Gastroesophageal sphincter (tissue), 4 donors: ENCODE results near the gene PER3. TPM values are rescaled to one million over a fixed set of nuclear protein-coding genes. Genes with fewer than 3 reads are reported as not detected.

Experiments used
- ATAC-seq: fragments of 150-250 bp; one replicate; pipeline ENCODE4 v1.9.1; 2016; ENCODE audit warnings: mild to moderate bottlenecking, moderate library complexity
- H3K27ac ChIP-seq, 4 donors: fragments of 200-600 bp; sonication (generic) in 3 of 4; 1 replicate in 3 of 4; 2 replicates in 1 of 4; pipeline ENCODE4 v1.5.1; 2016 to 2019
- H3K27me3 ChIP-seq: fragments of 200-600 bp; sonication (generic); one replicate; pipeline ENCODE4 v1.5.1; 2019
- H3K36me3 ChIP-seq, 2 donors: fragments of 200-600 bp; sonication (generic); one replicate each; pipeline ENCODE4 v1.5.1; 2019; ENCODE audit warnings: control low read depth in 1 of 2
- H3K4me1 ChIP-seq, 3 donors: fragments of 200-600 bp; sonication (generic); 1 replicate in 2 of 3; 2 replicates in 1 of 3; pipeline ENCODE4 v1.5.1; 2016 to 2019; ENCODE audit warnings: control low read depth in 2 of 3
- H3K4me3 ChIP-seq, 2 donors: fragments of 200-600 bp; sonication (generic); one replicate each; pipeline ENCODE4 v1.5.1; 2019; ENCODE audit warnings: mild to moderate bottlenecking in 1 of 2, moderate library complexity in 1 of 2
- H3K9me3 ChIP-seq, 3 donors: fragments of 200-600 bp; sonication (generic); one replicate each; pipeline ENCODE4 v1.5.1; 2017 to 2019; ENCODE audit warnings: control low read depth in 2 of 3
- EP300 ChIP-seq: sonication (generic); formaldehyde crosslinking; IDR thresholded peaks from one replicate; pipeline ENCODE4 v1.6.1; 2017; ENCODE audit warnings: antibody characterized with exemption, mild to moderate bottlenecking
- POLR2A ChIP-seq, 2 donors: fragments of 450-650 bp; IDR thresholded peaks; one replicate each; pipeline ENCODE4 v1.6.1; 2017; ENCODE audit warnings: antibody characterized with exemption in 2 of 2, mild to moderate bottlenecking in 2 of 2, moderate library complexity in 1 of 2
- POLR2AphosphoS5 ChIP-seq: sonication (generic); formaldehyde crosslinking; IDR thresholded peaks from one replicate; pipeline ENCODE4 v1.6.1; 2017; ENCODE audit warnings: antibody characterized with exemption
- WGBS, 2 donors: methylation state at CpG; one replicate each; pipeline ENCODE4 v1.1.5; 2018; ENCODE audit warnings: low coverage in 1 of 2; 5-methylcytosine and 5-hydroxymethylcytosine counted together
- total RNA-seq, 4 donors: library from RNA; depleted of rRNA; stranded (reverse); fragments of >200 nt; gene quantifications; one replicate each; pipeline ENCODE4 v1.1.0, GENCODE V29; 2016
- TF ChIP-seq, protein P1 (sequence below), 4 experiments: fragments of 200-600 bp in 2 of 4; fragments of 450-650 bp in 2 of 4; sonication (generic) in 1 of 4; IDR thresholded peaks; one replicate each; pipeline ENCODE4 v1.5.1; 2017 to 2019; ENCODE audit warnings: antibody characterized with exemption in 4 of 4, mild to moderate bottlenecking in 2 of 4, moderate library complexity in 2 of 4

Gene PER3
- total RNA-seq: 10 to 100 TPM; 26.8 to 73.2 (median 43.4) TPM

DNA sequence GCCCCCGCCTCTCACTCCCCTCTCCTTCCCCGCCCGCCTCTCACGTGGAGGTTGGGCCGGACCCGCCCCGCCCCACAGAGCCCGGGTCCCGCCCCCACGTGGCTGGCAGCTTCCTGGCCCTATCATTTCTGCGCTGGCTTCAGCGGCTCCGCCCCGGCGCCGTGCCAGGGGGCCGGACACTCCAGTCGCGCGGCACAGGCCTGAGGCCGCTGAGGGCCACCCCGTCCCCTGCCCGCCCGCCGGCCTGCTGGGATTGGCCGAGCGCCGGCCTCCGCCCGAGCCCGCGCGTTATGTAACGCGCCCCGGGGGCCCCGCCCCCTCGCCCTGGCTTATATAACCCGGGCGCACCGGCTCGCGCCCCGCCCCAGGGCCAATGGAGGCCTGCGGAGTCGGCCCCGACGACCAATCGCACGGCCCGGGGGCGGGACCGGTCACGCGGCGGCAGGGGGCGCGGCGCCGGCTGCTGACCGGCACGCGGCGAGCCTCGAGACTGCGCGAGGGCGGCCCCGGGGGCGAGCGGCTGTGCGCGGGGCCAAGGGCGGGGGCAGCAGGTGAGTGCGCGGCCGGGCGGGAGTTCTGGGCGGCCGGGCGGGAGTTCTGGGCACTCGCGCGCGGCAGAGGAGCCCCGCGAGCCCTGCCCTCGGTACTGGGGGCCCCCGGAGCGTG is at the start of gene PER3:
Gene PER3 (plus strand): TSS at position 466 of the 666 bp plus-strand sequence. CDS start 587 bp downstream, outside the sequence.
- Histone ChIP-seq H3K36me3 (peaks cover 0 to 44% of the 10 kb centered on the region in 2 donors), H3K27me3 (no peaks in the 10 kb centered on the region), H3K4me3 (peak within 1 kb of the TSS; percentile 58 to 87), H3K4me1 (peaks cover 6 to 61% (median 20%) of the 10 kb centered on the region in 3 donors), H3K27ac (peak within 1 kb of the TSS; percentile 85 to 99 (median 98)), H3K9me3 (no peaks in the 10 kb centered on the region)
- no CpG with 5 or more reads among the region's 90 CpGs for WGBS, 2 donors
- peak; percentile 81 to 87 for TF ChIP-seq POLR2A (IDR thresholded peaks at IDR 0.05)
- TF ChIP-seq, protein P1, sequence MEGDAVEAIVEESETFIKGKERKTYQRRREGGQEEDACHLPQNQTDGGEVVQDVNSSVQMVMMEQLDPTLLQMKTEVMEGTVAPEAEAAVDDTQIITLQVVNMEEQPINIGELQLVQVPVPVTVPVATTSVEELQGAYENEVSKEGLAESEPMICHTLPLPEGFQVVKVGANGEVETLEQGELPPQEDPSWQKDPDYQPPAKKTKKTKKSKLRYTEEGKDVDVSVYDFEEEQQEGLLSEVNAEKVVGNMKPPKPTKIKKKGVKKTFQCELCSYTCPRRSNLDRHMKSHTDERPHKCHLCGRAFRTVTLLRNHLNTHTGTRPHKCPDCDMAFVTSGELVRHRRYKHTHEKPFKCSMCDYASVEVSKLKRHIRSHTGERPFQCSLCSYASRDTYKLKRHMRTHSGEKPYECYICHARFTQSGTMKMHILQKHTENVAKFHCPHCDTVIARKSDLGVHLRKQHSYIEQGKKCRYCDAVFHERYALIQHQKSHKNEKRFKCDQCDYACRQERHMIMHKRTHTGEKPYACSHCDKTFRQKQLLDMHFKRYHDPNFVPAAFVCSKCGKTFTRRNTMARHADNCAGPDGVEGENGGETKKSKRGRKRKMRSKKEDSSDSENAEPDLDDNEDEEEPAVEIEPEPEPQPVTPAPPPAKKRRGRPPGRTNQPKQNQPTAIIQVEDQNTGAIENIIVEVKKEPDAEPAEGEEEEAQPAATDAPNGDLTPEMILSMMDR (IDR thresholded peaks at IDR 0.05): no peak
- no peak for TF ChIP-seq EP300
- peak; percentile 77 for TF ChIP-seq POLR2AphosphoS5
- peak; percentile 98 for ATAC-seq

DNA sequence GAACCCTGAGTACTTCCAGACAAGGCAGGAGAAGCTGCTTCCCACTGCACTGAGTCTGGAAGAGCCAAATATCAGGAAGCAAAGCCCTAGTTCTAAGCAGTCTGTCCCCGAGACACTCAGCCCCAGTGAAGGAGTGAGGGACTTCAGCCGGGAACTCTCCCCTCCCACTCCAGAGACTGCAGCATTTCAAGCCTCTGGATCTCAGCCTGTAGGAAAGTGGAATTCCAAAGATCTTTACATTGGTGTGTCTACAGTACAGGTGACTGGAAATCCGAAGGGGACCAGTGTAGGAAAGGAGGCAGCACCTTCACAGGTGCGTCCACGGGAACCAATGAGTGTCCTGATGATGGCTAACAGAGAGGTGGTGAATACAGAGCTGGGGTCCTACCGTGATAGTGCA is 46.0 kb upstream of the PER3 start:
- no peak overlapping the region for H3K4me3 ChIP-seq
- WGBS, 2 donors: 70 to 100% methylated on average over 4 of the region's 6 CpGs
- H3K4me1 ChIP-seq: no peaks in the 10 kb centered on the region
- TF ChIP-seq POLR2A (IDR thresholded peaks at IDR 0.05) (no peak), EP300 (no peak), POLR2AphosphoS5 (no peak)
- TF ChIP-seq, protein P1 (IDR thresholded peaks at IDR 0.05): no peak
- H3K27me3 ChIP-seq: no peaks in the 10 kb centered on the region
- ATAC-seq: no peak
- peaks cover 0 to 34% of the 10 kb centered on the region in 2 donors for H3K36me3 ChIP-seq
- H3K27ac ChIP-seq: no peak overlapping the region
- H3K9me3 ChIP-seq: no peaks in the 10 kb centered on the region

DNA sequence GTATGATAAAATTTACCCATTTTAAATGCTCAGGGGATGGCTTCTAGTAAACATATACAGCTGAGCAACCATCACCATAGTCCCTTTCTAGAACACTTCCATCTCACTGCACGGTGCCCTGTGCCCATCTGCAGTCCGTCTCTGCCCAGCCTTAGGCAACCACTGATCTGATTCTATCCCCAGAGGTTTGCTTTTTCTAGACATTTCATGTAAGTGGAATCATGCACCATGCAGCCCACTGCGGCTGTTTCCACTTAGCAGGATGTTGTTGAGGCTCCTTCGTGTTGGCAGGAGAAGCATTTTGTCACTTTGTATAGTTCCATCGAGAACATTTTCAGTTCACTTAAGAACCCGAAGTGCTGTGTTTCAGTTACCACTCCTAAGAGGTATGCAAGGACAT is 40.7 kb upstream of the PER3 start:
- no peak overlapping the region for H3K4me3 ChIP-seq
- no peaks in the 10 kb centered on the region for H3K4me1 ChIP-seq
- ATAC-seq: no peak
- WGBS, 2 donors: 83 to 87% methylated on average over 6 of the region's 6 CpGs
- H3K36me3 ChIP-seq: peaks cover 0 to 35% of the 10 kb centered on the region in 2 donors
- no peaks in the 10 kb centered on the region for H3K27me3 ChIP-seq
- H3K9me3 ChIP-seq: no peaks in the 10 kb centered on the region
- TF ChIP-seq POLR2AphosphoS5 (no peak), EP300 (no peak), POLR2A (IDR thresholded peaks at IDR 0.05) (no peak)
- TF ChIP-seq, protein P1 (IDR thresholded peaks at IDR 0.05): no peak
- H3K27ac ChIP-seq: no peak overlapping the region

DNA sequence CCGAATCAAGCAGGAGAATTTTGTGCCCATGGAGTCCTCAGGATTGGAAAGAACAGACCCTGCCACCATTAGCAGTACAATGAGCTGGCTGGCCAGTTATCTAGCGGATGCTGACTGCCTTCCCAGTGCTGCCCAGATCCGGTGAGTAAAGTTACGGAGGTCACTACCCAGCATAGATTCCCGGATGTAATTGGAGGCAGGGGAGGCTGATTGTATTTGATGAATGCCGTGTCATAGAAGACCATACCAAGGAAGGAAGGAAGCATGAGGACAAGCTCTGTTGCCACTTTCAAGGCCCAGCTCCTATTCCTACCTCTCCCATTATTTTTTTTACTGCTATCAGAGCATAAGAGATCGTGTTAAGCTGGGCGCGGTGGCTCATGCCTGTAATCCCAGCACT is 39.2 kb upstream of the PER3 start:
- Histone ChIP-seq H3K4me1 (no peaks in the 10 kb centered on the region), H3K9me3 (no peaks in the 10 kb centered on the region), H3K27ac (no peak overlapping the region), H3K36me3 (peaks cover 0 to 25% of the 10 kb centered on the region in 2 donors), H3K4me3 (no peak overlapping the region), H3K27me3 (no peaks in the 10 kb centered on the region)
- ATAC-seq: no peak
- WGBS, 2 donors: 84 to 96% methylated on average over 5 to 9 of the region's 9 CpGs
- TF ChIP-seq EP300 (no peak), POLR2A (IDR thresholded peaks at IDR 0.05) (no peak), POLR2AphosphoS5 (no peak)
- TF ChIP-seq, protein P1 (IDR thresholded peaks at IDR 0.05): no peak

DNA sequence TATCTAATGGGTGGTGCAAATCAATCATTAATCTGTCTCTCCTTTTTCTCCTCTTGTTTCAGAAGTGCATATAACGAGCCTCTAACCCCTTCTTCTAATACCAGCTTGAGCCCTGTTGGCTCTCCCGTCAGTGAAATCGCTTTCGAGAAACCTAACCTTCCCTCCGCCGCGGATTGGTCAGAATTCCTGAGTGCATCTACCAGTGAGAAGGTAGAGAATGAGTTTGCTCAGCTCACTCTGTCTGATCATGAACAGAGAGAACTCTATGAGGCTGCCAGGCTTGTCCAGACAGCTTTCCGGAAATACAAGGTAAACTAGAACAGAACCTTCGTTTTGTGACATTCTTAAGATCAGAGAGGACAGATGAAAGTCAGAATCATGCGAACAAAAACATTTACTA is 38.3 kb upstream of the PER3 start:
- no peak for ATAC-seq
- no peak for TF ChIP-seq POLR2A (IDR thresholded peaks at IDR 0.05)
- TF ChIP-seq, protein P1 (IDR thresholded peaks at IDR 0.05): no peak
- TF ChIP-seq POLR2AphosphoS5: no peak
- TF ChIP-seq EP300: no peak
- WGBS, 2 donors: 89 to 98% methylated on average over 3 to 7 of the region's 10 CpGs

More for the DNA sequence above, 38.3 kb upstream of the PER3 start:
- Histone ChIP-seq H3K9me3 (no peaks in the 10 kb centered on the region), H3K4me3 (no peak overlapping the region), H3K27me3 (no peaks in the 10 kb centered on the region), H3K4me1 (no peaks in the 10 kb centered on the region), H3K27ac (no peak overlapping the region), H3K36me3 (peaks cover 0 to 25% of the 10 kb centered on the region in 2 donors)
